Panc1 (cell line): ENCODE measurements around the gene CRYZ. TPM values are rescaled to one million over a fixed set of nuclear protein-coding genes. Genes with fewer than 3 reads are reported as not detected.

Source experiments
- ATAC-seq: fragments of 200-7000 bp; cut with Tn5 transposase; 2 replicates; pipeline ENCODE4 v1.9.1; 2020; ENCODE audit warnings: mild to moderate bottlenecking, moderate library complexity
- BruUV-seq: library from RNA; stranded (reverse); fragments of 400-500 nt; replicated peaks from 2 replicates; lab custom pipeline; 2021; lab: Mats Ljungman, UMichigan
- CTCF ChIA-PET: fragments of 300-600 bp; sonication (Branson Sonifier 250); formaldehyde crosslinking; loops from one replicate; lab custom pipeline; 2022; ENCODE audit warnings: antibody characterized with exemption; lab: Charles Lee
- POLR2A ChIA-PET: fragments of 300-600 bp; sonication (Branson Sonifier 250); formaldehyde crosslinking; loops from one replicate; lab custom pipeline; 2022; ENCODE audit warnings: antibody characterized with exemption; lab: Charles Lee
- DNase-seq: peaks from one replicate; pipeline ENCODE4 v3.0.0-alpha.2; 2010; ENCODE audit warnings: low read depth, low spot score
- H3K27ac ChIP-seq: 2 replicates; pipeline ENCODE4 v1.5.1; 2011; ENCODE audit warnings: mild to moderate bottlenecking, low read length, inconsistent platforms
- H3K27me3 ChIP-seq: fragments of 200-500 bp; sonication (Bioruptor generic); 2 replicates; pipeline ENCODE4 v1.6.0; 2014; ENCODE audit warnings: low read length, inconsistent platforms; ENCODE audit not compliant: control insufficient read depth, insufficient read depth
- H3K36me3 ChIP-seq: fragments of 200-500 bp; sonication (Bioruptor generic); 2 replicates; pipeline ENCODE4 v1.5.1; 2014; ENCODE audit warnings: inconsistent platforms, mild to moderate bottlenecking, low read length, moderate library complexity; ENCODE audit not compliant: control insufficient read depth, insufficient read depth
- H3K4me1 ChIP-seq: 2 replicates; pipeline ENCODE4 v1.5.1; 2011; ENCODE audit warnings: inconsistent platforms, mild to moderate bottlenecking, low read length, moderate library complexity; ENCODE audit not compliant: control insufficient read depth, insufficient read depth
- H3K4me3 ChIP-seq, 2 experiments: 2 replicates each; pipeline ENCODE4 v1.5.1; 2011 to 2012; ENCODE audit warnings: low read depth in 2 of 2, low read length in 2 of 2, mild to moderate bottlenecking in 2 of 2, inconsistent platforms in 1 of 2, moderate library complexity in 1 of 2
- H3K9me3 ChIP-seq: fragments of 200-500 bp; sonication (Bioruptor generic); 2 replicates; pipeline ENCODE4 v1.5.1; 2014; ENCODE audit warnings: low read depth, mild to moderate bottlenecking, inconsistent platforms, low read length, moderate library complexity; ENCODE audit not compliant: control insufficient read depth, insufficient read depth
- POLR2AphosphoS5 ChIP-seq: IDR thresholded peaks from 2 replicates; pipeline ENCODE4 v1.6.1; 2012; ENCODE audit warnings: mild to moderate bottlenecking, low read depth, low read length, moderate library complexity
- SIN3A ChIP-seq: IDR thresholded peaks from 2 replicates; pipeline ENCODE4 v1.6.1; 2012; ENCODE audit warnings: low read depth, mild to moderate bottlenecking, low read length, moderate library complexity, borderline replicate concordance; ENCODE audit not compliant: insufficient read depth
- TCF7L2 ChIP-seq: IDR thresholded peaks from 2 replicates; pipeline ENCODE4 v1.6.1; 2011; ENCODE audit warnings: mild to moderate bottlenecking, low read depth, low read length, inconsistent platforms
- in situ Hi-C: cut with HindIII; loops from 2 replicates; pipeline ENCODE4 v1.10.0; 2016; ENCODE audit warnings: low sequenced_read_pairs, low pct_unique_long_range_greater_than_20kb
- intact Hi-C: fragments of 100-400 bp; cut with micrococcal nuclease; formaldehyde crosslinking; loops from one replicate; pipeline ENCODE4 v1.10.0; 2022; ENCODE audit not compliant: unreplicated experiment
- total RNA-seq: library from RNA; stranded (reverse); gene quantifications from one replicate; pipeline ENCODE4 v1.2.1, GENCODE V29; 2021; ENCODE audit not compliant: unreplicated experiment
- TF ChIP-seq, protein P1 (sequence below), 2 experiments: IDR thresholded peaks; 2 replicates each; pipeline ENCODE4 v1.6.1; 2011 to 2012; ENCODE audit warnings: low read depth in 2 of 2, control low read depth in 1 of 2, low read length in 1 of 2, mild to moderate bottlenecking in 1 of 2, moderate library complexity in 1 of 2; ENCODE audit not compliant: insufficient read depth in 1 of 2
- TF ChIP-seq, protein P2 (sequence below): fragments of 450-650 bp; IDR thresholded peaks from 2 replicates; pipeline ENCODE4 v1.5.1; 2017; ENCODE audit warnings: mild to moderate bottlenecking

The CRYZ gene
- total RNA-seq, 1 experiment from 2014 or later, result 32.7 TPM

DNA sequence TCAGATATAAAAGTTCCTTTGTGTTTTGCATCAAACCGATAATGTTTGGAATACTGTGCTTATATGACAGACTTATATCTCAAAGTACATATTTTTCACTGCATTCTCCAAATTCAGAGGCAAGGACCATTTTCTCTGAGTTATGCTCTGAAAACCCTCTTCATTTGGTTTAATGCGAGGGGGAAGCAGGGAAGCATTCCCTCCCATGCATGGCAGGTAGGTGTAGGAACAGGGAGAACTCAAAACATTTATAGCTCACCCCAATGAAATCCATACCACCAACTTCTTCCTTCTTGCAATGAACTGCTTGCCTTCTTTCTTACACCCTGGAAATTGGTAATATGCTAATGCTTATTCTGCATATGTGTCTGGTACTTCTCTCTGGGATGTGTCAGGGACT, 48.5 kb downstream of the CRYZ start:
- DNase-seq (no peak), ATAC-seq (no peak)
- ChIA-PET POLR2A (no interaction called here), CTCF (no interaction called here)
- H3K4me3 ChIP-seq, result no peak overlapping the region
- H3K27ac ChIP-seq, result no peak overlapping the region
- intact Hi-C loops, result loop anchor here (10.0 kb wide), 1 partner anchor 180 kb away; no protein-coding TSS in a partner anchor
- H3K9me3 ChIP-seq, result no peaks in the 10 kb centered on the region
- BruUV-seq, result no TSS peak
- H3K36me3 ChIP-seq, result no peaks in the 10 kb centered on the region
- H3K27me3 ChIP-seq, result no peaks in the 10 kb centered on the region; the same call in 1 of the 2 replicates
- TF ChIP-seq SIN3A (no peak), POLR2AphosphoS5 (no peak), TCF7L2 (no peak)
- TF ChIP-seq, protein P1, sequence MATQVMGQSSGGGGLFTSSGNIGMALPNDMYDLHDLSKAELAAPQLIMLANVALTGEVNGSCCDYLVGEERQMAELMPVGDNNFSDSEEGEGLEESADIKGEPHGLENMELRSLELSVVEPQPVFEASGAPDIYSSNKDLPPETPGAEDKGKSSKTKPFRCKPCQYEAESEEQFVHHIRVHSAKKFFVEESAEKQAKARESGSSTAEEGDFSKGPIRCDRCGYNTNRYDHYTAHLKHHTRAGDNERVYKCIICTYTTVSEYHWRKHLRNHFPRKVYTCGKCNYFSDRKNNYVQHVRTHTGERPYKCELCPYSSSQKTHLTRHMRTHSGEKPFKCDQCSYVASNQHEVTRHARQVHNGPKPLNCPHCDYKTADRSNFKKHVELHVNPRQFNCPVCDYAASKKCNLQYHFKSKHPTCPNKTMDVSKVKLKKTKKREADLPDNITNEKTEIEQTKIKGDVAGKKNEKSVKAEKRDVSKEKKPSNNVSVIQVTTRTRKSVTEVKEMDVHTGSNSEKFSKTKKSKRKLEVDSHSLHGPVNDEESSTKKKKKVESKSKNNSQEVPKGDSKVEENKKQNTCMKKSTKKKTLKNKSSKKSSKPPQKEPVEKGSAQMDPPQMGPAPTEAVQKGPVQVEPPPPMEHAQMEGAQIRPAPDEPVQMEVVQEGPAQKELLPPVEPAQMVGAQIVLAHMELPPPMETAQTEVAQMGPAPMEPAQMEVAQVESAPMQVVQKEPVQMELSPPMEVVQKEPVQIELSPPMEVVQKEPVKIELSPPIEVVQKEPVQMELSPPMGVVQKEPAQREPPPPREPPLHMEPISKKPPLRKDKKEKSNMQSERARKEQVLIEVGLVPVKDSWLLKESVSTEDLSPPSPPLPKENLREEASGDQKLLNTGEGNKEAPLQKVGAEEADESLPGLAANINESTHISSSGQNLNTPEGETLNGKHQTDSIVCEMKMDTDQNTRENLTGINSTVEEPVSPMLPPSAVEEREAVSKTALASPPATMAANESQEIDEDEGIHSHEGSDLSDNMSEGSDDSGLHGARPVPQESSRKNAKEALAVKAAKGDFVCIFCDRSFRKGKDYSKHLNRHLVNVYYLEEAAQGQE (IDR thresholded peaks at IDR 0.05; ENCODE audit: insufficient read depth in 1 of 2, low read depth in 2 of 2, low read length in 1 of 2), result no peak
- TF ChIP-seq, protein P2, sequence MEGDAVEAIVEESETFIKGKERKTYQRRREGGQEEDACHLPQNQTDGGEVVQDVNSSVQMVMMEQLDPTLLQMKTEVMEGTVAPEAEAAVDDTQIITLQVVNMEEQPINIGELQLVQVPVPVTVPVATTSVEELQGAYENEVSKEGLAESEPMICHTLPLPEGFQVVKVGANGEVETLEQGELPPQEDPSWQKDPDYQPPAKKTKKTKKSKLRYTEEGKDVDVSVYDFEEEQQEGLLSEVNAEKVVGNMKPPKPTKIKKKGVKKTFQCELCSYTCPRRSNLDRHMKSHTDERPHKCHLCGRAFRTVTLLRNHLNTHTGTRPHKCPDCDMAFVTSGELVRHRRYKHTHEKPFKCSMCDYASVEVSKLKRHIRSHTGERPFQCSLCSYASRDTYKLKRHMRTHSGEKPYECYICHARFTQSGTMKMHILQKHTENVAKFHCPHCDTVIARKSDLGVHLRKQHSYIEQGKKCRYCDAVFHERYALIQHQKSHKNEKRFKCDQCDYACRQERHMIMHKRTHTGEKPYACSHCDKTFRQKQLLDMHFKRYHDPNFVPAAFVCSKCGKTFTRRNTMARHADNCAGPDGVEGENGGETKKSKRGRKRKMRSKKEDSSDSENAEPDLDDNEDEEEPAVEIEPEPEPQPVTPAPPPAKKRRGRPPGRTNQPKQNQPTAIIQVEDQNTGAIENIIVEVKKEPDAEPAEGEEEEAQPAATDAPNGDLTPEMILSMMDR, result no peak
- no peaks in the 10 kb centered on the region for H3K4me1 ChIP-seq
- in situ Hi-C loops, result no loop called here

DNA sequence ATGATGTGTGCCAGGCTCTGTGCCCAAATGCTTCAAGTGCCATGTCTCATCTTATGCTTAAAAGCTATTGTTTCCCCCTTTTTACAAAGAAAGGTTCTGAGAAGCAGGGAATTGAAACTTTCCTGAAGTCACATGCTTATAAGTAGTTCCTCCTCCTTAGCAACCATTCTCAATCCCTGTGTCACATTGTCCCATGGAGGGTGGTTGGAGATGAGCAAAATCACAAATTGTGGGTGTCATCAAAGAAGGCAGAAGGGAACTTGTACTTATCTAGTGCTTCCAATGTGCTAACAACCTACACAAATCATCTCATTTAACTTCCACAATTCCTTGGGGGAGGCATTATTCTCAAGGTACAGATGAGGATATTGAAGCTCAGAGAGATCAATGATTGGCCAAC, 49.2 kb downstream of the CRYZ start:
- ChIA-PET POLR2A (no interaction called here), CTCF (no interaction called here)
- Histone ChIP-seq H3K4me1 (no peaks in the 10 kb centered on the region), H3K27ac (no peak overlapping the region), H3K4me3 (no peak overlapping the region), H3K36me3 (no peaks in the 10 kb centered on the region), H3K27me3 (no peaks in the 10 kb centered on the region; the same call in 1 of the 2 replicates), H3K9me3 (no peaks in the 10 kb centered on the region)
- ATAC-seq, result no peak
- intact Hi-C loops (loop anchor here (10.0 kb wide), 1 partner anchor 179 kb away; no protein-coding TSS in a partner anchor), in situ Hi-C loops (no loop called here)
- BruUV-seq, result no TSS peak
- TF ChIP-seq, protein P1 (IDR thresholded peaks at IDR 0.05; ENCODE audit: insufficient read depth in 1 of 2, low read depth in 2 of 2, low read length in 1 of 2), result no peak
- TF ChIP-seq, protein P2, result no peak
- TF ChIP-seq POLR2AphosphoS5 (no peak), SIN3A (no peak), TCF7L2 (no peak)
- no peak for DNase-seq
